Right lobe of liver (tissue), 4 donors: ENCODE results near the gene NID2.

Source experiments
- POLR2A ChIP-seq: fragments of 450-650 bp; IDR thresholded peaks from one replicate; pipeline ENCODE4 v1.6.1; 2017; ENCODE audit warnings: antibody characterized with exemption, mild to moderate bottlenecking
- TF ChIP-seq, protein P1 (sequence below), 4 donors: fragments of 200-600 bp in 3 of 4; fragments of 450-650 bp in 1 of 4; IDR thresholded peaks; one replicate each; pipeline versions ENCODE4 v1.5.1 to v1.8.0; 2016 to 2022; ENCODE audit warnings: antibody characterized with exemption in 4 of 4, mild to moderate bottlenecking in 2 of 4
- donor health status: DM: no; HTN: no; CAD: no.
- donor health status: DM: no; HTN: no; CAD: no.
- donor health status: DM: no; HTN: yes; CAD: no.

DNA sequence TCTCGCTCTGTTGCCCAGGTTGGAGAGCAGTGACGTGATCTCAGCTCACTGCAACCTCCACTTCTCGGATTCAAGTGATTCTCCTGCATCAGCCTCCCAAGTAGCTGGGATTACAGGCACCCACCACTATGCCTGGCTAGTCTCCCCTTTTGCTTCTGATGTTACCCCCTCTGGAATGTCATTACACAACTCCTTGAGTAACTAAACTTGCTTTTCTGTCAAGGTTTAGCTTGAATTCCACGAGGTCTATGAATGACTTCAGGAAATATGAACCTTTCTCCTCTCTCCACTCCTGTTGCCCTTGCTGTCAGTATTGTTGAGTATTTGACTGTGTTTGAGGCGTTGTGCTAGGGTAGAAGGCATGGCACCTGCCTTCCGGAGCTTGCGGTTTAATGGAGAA lies 96.3 kb downstream of the NID2 start:
- TF ChIP-seq, protein P1, sequence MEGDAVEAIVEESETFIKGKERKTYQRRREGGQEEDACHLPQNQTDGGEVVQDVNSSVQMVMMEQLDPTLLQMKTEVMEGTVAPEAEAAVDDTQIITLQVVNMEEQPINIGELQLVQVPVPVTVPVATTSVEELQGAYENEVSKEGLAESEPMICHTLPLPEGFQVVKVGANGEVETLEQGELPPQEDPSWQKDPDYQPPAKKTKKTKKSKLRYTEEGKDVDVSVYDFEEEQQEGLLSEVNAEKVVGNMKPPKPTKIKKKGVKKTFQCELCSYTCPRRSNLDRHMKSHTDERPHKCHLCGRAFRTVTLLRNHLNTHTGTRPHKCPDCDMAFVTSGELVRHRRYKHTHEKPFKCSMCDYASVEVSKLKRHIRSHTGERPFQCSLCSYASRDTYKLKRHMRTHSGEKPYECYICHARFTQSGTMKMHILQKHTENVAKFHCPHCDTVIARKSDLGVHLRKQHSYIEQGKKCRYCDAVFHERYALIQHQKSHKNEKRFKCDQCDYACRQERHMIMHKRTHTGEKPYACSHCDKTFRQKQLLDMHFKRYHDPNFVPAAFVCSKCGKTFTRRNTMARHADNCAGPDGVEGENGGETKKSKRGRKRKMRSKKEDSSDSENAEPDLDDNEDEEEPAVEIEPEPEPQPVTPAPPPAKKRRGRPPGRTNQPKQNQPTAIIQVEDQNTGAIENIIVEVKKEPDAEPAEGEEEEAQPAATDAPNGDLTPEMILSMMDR (IDR thresholded peaks at IDR 0.05): no peak
- no peak for TF ChIP-seq POLR2A
